ENCODE data around the gene COPS7B.
"Not testable (repeated sequence)": the region's sequence is repeated elsewhere in the genome, so short reads cannot be mapped to it uniquely, and the experiment has no call there.

Gene COPS7B

GRCh38 chr2:231786177-231786916, at the start of gene COPS7B:
Gene COPS7B (plus strand): TSS chr2:231786445. CDS start chr2:231788571, 2,126 bp downstream.
- peak within 1 kb of the TSS; percentile 69 to 77 for H3K9ac ChIP-seq (ENCODE audit: low read length in 2 of 2)
- peaks cover 31% of the 10 kb centered on the region for H3K4me1 ChIP-seq (ENCODE audit: control insufficient read depth, insufficient read depth, low read length)
- H3K36me3 ChIP-seq (ENCODE audit: control insufficient read depth in 2 of 2, insufficient read depth in 2 of 2, low read length in 2 of 2): peaks cover 7 to 15% of the 10 kb centered on the region in 2 donors
- H3K9me3 ChIP-seq (ENCODE audit: control insufficient read depth in 2 of 2, low read length in 2 of 2): no peaks in the 10 kb centered on the region
- peak within 1 kb of the TSS; percentile 86 to 92 for H3K4me3 ChIP-seq (ENCODE audit: low read length in 2 of 2)
- peak within 1 kb of the TSS; percentile 47 for H3K27ac ChIP-seq (ENCODE audit: low read length)
- no peaks in the 10 kb centered on the region for H3K27me3 ChIP-seq (ENCODE audit: control insufficient read depth in 1 of 2, insufficient read depth in 2 of 2, low read length in 2 of 2)

GRCh38 chr2:231737761-231738160, 48.5 kb upstream of the COPS7B start:
- no peak overlapping the region for H3K27ac ChIP-seq (ENCODE audit: low read length)
- H3K9ac ChIP-seq (ENCODE audit: low read length in 2 of 2): no peak overlapping the region
- no peak overlapping the region for H3K4me3 ChIP-seq (ENCODE audit: low read length in 2 of 2)
- no peaks in the 10 kb centered on the region for H3K27me3 ChIP-seq (ENCODE audit: control insufficient read depth in 1 of 2, insufficient read depth in 2 of 2, low read length in 2 of 2)
- H3K4me1 ChIP-seq (ENCODE audit: control insufficient read depth, insufficient read depth, low read length): no peaks in the 10 kb centered on the region
- H3K9me3 ChIP-seq (ENCODE audit: control insufficient read depth in 2 of 2, low read length in 2 of 2): no peaks in the 10 kb centered on the region
- H3K36me3 ChIP-seq (ENCODE audit: control insufficient read depth in 2 of 2, insufficient read depth in 2 of 2, low read length in 2 of 2): peaks cover 10 to 25% of the 10 kb centered on the region in 2 donors

DNA sequence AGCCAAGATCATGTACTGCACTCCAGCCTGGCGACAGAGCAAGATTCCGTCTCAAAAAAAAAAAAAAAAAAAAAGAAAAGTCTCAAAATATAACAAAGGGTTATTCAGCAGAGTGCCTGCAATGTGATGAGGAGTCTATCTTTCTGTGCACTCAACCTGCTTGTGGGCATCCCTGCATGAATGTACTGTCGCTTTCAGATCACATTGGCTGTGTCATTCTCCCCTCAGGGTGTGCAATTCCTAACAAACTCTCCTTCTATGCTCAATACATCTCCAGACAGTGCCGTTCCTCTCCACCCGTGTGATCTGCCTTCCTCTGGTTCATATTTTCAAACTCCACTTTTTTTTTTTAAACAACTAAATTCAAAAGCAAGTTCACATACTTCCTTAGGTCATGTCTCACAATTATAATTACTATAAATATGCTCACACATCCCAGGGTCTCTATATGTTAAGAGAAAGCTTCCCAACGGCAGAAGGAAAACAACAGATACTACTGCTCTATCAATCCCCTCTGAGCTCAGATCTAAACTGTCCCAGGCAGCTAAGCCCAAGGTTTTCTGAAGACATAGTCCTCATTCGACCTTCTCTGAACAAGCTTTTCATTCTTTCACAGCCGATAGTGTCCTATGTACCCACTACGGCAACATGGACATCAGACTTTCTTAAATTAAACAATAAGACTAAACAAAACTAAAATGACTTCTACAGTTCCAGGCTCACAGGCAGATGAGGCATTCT, 42.7 kb upstream of the COPS7B start:
- H3K36me3 ChIP-seq (ENCODE audit: control insufficient read depth in 2 of 2, insufficient read depth in 2 of 2, low read length in 2 of 2): no peaks in the 10 kb centered on the region
- no peaks in the 10 kb centered on the region for H3K27me3 ChIP-seq (ENCODE audit: control insufficient read depth in 1 of 2, insufficient read depth in 2 of 2, low read length in 2 of 2)
- H3K4me3 ChIP-seq (ENCODE audit: low read length in 2 of 2): no peak overlapping the region
- H3K9ac ChIP-seq (ENCODE audit: low read length in 2 of 2): no peak overlapping the region
- no peak overlapping the region for H3K27ac ChIP-seq (ENCODE audit: low read length)
- H3K9me3 ChIP-seq (ENCODE audit: control insufficient read depth in 2 of 2, low read length in 2 of 2): no peaks in the 10 kb centered on the region
- no peaks in the 10 kb centered on the region for H3K4me1 ChIP-seq (ENCODE audit: control insufficient read depth, insufficient read depth, low read length)

DNA sequence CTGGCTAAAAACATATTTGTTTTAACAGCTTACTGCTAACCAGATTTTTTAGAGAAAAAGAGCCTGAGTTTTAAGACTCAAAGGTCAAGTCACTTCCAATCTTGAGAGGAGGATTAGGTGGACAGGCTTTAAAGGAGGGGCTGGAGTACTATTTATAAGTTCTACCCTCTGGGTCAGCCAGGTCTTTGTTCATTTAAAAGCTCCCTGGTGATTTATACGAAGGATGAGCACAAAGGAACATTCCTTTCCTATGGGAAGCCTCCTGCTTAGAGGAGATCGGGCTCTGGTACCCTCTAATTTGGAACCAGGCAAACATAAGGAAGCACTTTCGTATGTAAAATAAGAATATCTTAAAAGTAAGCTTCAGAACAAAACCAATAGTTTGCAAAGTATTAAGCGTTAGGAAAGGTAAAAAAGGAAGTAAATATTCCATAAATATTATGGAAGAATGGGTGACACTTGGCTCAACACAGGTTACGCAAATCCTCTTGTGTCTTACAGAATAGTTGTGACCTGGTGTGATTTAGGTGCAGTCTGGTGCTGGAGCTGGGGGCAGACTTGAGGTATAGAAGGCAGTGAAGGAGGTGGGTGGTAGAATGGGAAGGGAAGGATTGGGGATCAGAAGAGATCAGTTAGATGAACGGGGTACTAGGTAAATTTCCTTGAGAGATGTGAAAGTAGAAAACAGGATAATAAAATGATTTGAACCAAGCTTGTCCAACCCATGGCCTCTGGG, 40.8 kb upstream of the COPS7B start:
- Histone ChIP-seq H3K27me3 (ENCODE audit: control insufficient read depth in 1 of 2, insufficient read depth in 2 of 2, low read length in 2 of 2) (no peaks in the 10 kb centered on the region), H3K4me3 (ENCODE audit: low read length in 2 of 2) (no peak overlapping the region), H3K36me3 (ENCODE audit: control insufficient read depth in 2 of 2, insufficient read depth in 2 of 2, low read length in 2 of 2) (no peaks in the 10 kb centered on the region), H3K9ac (ENCODE audit: low read length in 2 of 2) (no peak overlapping the region), H3K27ac (ENCODE audit: low read length) (no peak overlapping the region), H3K9me3 (ENCODE audit: control insufficient read depth in 2 of 2, low read length in 2 of 2) (no peaks in the 10 kb centered on the region), H3K4me1 (ENCODE audit: control insufficient read depth, insufficient read depth, low read length) (no peaks in the 10 kb centered on the region)

DNA sequence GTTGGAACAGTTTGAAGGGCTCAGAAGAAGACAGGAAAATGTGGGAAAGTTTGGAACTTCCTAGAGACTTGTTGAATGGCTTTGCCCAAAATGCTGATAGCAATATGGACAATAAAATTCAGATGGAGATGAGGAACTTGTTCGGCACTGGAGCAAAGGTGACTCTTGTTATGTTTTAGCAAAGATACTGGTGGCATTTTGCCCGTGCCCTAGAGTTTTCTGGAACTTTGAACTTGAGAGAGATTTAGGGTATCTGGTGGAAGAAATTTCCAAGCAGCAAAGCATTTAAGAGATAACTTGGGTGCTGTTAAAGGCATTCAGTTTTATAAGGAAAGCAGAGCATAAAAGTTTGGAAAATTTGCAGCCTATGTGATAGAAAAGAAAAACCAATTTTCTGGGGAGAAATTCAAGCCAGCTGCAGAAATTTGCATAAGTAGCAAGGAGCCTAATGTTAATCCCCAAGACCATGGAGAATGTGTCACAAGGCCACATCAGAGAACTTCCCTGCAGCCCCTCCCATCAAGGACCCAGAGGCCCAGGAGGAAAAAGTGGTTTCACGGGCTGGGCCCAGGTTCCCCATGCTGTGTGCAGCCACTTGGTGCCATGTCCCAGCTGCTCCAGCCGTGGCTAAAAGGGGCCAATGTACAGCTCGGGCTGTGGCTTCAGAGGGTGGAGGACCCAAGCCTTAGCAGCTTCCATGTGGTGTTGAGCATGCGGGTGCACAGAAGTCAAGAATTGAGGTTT, 37.9 kb upstream of the COPS7B start:
- H3K27me3 ChIP-seq (ENCODE audit: control insufficient read depth in 1 of 2, insufficient read depth in 2 of 2, low read length in 2 of 2); H3K4me1 ChIP-seq (ENCODE audit: control insufficient read depth, insufficient read depth, low read length); H3K36me3 ChIP-seq (ENCODE audit: control insufficient read depth in 2 of 2, insufficient read depth in 2 of 2, low read length in 2 of 2); H3K9me3 ChIP-seq (ENCODE audit: control insufficient read depth in 2 of 2, low read length in 2 of 2); H3K9ac ChIP-seq (ENCODE audit: low read length in 2 of 2); H3K27ac ChIP-seq (ENCODE audit: low read length); H3K4me3 ChIP-seq (ENCODE audit: low read length in 2 of 2): not testable (repeated sequence)

DNA sequence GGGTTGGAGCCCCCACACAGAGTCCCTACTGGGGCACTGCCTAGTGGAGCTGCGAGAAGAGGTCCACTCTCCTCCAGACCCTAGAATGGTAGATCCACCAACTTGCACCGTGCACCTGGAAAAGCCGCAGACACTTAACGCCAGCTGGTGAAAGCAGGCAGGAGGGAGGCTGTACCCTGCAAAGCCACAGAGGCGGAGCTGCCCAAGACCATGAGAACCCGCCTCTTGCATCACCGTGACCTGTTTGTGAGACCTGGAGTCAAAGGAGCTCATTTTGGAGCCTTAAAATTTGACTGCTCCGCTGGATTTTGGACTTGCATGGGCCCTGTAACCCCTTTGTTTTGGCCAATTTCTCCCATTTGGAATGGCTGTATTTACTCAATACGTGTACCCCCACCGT, 37.2 kb upstream of the COPS7B start:
- H3K4me1 ChIP-seq (ENCODE audit: control insufficient read depth, insufficient read depth, low read length); H3K27me3 ChIP-seq (ENCODE audit: control insufficient read depth in 1 of 2, insufficient read depth in 2 of 2, low read length in 2 of 2); H3K9ac ChIP-seq (ENCODE audit: low read length in 2 of 2); H3K4me3 ChIP-seq (ENCODE audit: low read length in 2 of 2); H3K9me3 ChIP-seq (ENCODE audit: control insufficient read depth in 2 of 2, low read length in 2 of 2); H3K27ac ChIP-seq (ENCODE audit: low read length); H3K36me3 ChIP-seq (ENCODE audit: control insufficient read depth in 2 of 2, insufficient read depth in 2 of 2, low read length in 2 of 2): not testable (repeated sequence)

DNA sequence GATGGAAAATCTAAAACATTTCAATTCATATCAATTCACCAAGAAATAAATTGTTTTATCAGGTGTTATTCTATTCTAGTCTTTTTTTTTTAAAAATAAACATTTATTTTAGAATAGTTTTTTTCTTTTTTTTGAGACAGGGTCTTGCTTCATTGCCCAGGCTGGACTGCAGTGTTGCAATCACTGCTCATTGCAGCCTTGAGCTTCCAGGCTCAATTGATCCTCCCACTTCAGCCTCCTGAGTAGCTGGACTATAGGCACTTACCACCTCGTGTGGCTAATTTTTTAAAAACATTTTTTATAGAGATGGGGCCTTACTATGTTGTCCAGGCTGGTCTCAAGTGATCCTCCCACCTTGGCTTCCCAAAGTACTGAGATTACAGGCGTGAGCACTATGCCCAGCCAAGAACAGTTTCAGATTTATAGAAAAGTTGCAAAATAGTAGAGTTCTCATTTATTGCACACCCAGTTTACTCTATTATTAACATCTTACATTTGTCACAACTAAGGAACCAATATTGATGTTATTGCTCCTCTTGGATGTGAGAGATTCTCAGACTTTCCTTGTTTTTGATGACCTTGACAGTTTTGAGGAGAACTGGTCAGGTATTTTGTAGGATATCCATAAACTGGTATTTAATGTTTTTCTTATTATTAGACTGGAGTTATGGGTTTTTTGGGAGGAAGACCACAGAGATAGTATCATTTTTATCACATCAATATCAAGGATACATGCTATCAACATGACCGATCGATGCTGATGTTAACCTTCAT, 35.0 kb upstream of the COPS7B start:
- Histone ChIP-seq H3K9me3 (ENCODE audit: control insufficient read depth in 2 of 2, low read length in 2 of 2) (no peaks in the 10 kb centered on the region), H3K27ac (ENCODE audit: low read length) (no peak overlapping the region), H3K36me3 (ENCODE audit: control insufficient read depth in 2 of 2, insufficient read depth in 2 of 2, low read length in 2 of 2) (no peaks in the 10 kb centered on the region), H3K4me3 (ENCODE audit: low read length in 2 of 2) (no peak overlapping the region), H3K9ac (ENCODE audit: low read length in 2 of 2) (no peak overlapping the region), H3K27me3 (ENCODE audit: control insufficient read depth in 1 of 2, insufficient read depth in 2 of 2, low read length in 2 of 2) (no peaks in the 10 kb centered on the region), H3K4me1 (ENCODE audit: control insufficient read depth, insufficient read depth, low read length) (no peaks in the 10 kb centered on the region)

GRCh38 chr2:231752061-231752460, 34.2 kb upstream of the COPS7B start:
- Histone ChIP-seq H3K27ac (ENCODE audit: low read length) (no peak overlapping the region), H3K4me1 (ENCODE audit: control insufficient read depth, insufficient read depth, low read length) (no peaks in the 10 kb centered on the region), H3K9ac (ENCODE audit: low read length in 2 of 2) (no peak overlapping the region), H3K27me3 (ENCODE audit: control insufficient read depth in 1 of 2, insufficient read depth in 2 of 2, low read length in 2 of 2) (no peaks in the 10 kb centered on the region), H3K4me3 (ENCODE audit: low read length in 2 of 2) (no peak overlapping the region), H3K9me3 (ENCODE audit: control insufficient read depth in 2 of 2, low read length in 2 of 2) (no peaks in the 10 kb centered on the region), H3K36me3 (ENCODE audit: control insufficient read depth in 2 of 2, insufficient read depth in 2 of 2, low read length in 2 of 2) (no peaks in the 10 kb centered on the region)

- H3K9ac ChIP-seq (ENCODE audit: low read length in 2 of 2): no peak overlapping the region
- no peaks in the 10 kb centered on the region for H3K27me3 ChIP-seq (ENCODE audit: control insufficient read depth in 1 of 2, insufficient read depth in 2 of 2, low read length in 2 of 2)
- no peaks in the 10 kb centered on the region for H3K9me3 ChIP-seq (ENCODE audit: control insufficient read depth in 2 of 2, low read length in 2 of 2)
- H3K36me3 ChIP-seq (ENCODE audit: control insufficient read depth in 2 of 2, insufficient read depth in 2 of 2, low read length in 2 of 2): no peaks in the 10 kb centered on the region
- H3K4me1 ChIP-seq (ENCODE audit: control insufficient read depth, insufficient read depth, low read length): peaks cover 2% of the 10 kb centered on the region
- H3K27ac ChIP-seq (ENCODE audit: low read length): no peak overlapping the region
- H3K4me3 ChIP-seq (ENCODE audit: low read length in 2 of 2): no peak overlapping the region
Observed at GRCh38 chr2:231761735-231762134, 24.5 kb upstream of the COPS7B start.

DNA sequence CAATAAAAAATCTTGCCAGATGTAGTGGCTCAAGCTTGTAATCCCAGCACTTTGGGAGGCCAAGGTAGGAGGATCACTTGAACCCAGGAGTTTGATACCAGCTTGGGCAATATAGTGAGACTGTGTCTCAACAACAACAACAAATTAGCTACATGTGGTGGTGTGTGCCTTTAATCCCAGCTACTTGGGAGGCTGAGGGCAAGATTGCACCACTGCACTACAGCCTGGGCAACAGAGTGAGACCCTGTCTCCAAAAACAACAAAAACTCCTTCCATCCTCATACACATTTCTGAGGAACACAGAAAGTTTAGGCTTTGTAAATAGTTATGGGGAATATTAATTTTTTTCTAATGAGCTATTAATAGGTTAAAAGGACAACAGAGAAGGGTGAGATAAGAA, 22.1 kb upstream of the COPS7B start:
- no peak overlapping the region for H3K9ac ChIP-seq (ENCODE audit: low read length in 2 of 2)

More for the DNA sequence above, 22.1 kb upstream of the COPS7B start:
- Histone ChIP-seq H3K4me3 (ENCODE audit: low read length in 2 of 2) (no peak overlapping the region), H3K36me3 (ENCODE audit: control insufficient read depth in 2 of 2, insufficient read depth in 2 of 2, low read length in 2 of 2) (no peaks in the 10 kb centered on the region), H3K9me3 (ENCODE audit: control insufficient read depth in 2 of 2, low read length in 2 of 2) (no peaks in the 10 kb centered on the region), H3K27me3 (ENCODE audit: control insufficient read depth in 1 of 2, insufficient read depth in 2 of 2, low read length in 2 of 2) (no peaks in the 10 kb centered on the region), H3K4me1 (ENCODE audit: control insufficient read depth, insufficient read depth, low read length) (peaks cover 2% of the 10 kb centered on the region), H3K27ac (ENCODE audit: low read length) (no peak overlapping the region)

Measured in stomach smooth muscle (tissue), 2 donors.